LNCAP (cell line): ENCODE measurements around the gene IL1A.

Source experiments
- CTCF ChIP-seq: fragments of 450-650 bp; IDR thresholded peaks from 2 replicates; pipeline ENCODE4 v1.5.1; 2017; ENCODE audit warnings: mild to moderate bottlenecking

The IL1A gene

GRCh38 chr2:112727276-112728028, 56.8 kb downstream of the IL1A start:
- TF ChIP-seq CTCF: no peak

GRCh38 chr2:112726487-112727190, 57.7 kb downstream of the IL1A start:
- TF ChIP-seq CTCF: peak; percentile 88

GRCh38 chr2:112725545-112726457, 58.5 kb downstream of the IL1A start:
- TF ChIP-seq CTCF: no peak

- TF ChIP-seq CTCF: 0 out of 2 replicates have a peak, but pooled peaks have one; percentile 8
These were observed 59.4 kb downstream of the IL1A start for GRCh38 chr2:112724591-112725525.

- TF ChIP-seq CTCF: no peak
These were observed 60.3 kb downstream of the IL1A start for GRCh38 chr2:112723995-112724394.
